GM19467 (cell line): ENCODE measurements around the gene WDR7.

ENCODE experiments used
- ATAC-seq: cut with Tn5 transposase; IDR thresholded peaks from one replicate; pipeline ENCODE4 v1.9.1; 2021; ENCODE audit warnings: mild to moderate bottlenecking, moderate library complexity; ENCODE audit not compliant: unreplicated experiment

Gene WDR7

DNA sequence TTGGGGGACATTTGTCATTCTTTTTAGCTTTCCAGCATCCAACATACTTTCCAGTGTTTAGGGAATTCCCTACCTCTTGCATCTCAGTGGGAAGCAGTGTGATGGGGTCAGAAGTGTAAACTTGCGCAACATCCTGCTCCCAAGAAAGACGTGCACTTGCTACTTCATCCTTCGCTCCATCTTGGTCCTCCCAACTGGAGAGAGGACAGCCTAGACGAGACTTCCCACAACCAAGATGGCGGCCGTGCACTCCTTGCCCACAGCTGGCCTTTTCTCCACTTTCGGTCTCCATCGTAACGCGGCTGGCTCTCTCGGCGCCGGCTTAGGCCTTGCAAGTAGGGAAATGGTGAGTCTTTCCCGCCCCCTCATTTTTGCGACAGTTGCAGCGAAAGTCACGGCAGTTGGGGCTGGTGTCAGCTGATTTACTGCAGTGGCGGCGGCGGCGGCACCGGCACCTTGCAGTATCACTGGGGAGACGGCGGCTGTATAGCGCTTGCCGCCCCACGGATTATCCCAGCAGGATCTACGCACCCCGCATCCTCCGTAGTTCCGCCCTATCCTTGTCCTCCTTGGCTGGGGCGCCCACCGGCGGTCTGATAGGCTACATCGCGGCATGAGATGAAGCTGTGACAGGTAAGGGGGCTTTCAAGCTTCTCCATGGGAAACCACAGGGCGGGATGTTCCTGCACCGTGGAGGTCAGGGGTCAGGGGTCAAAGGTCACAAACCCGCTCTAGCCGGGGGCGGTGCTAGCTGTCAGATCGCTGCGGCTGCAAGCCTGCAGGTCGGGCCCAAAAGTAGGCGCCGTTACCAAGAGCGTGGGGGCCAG lies at the start of gene WDR7:
Gene WDR7 (plus strand): TSS at position 416 of the 827 bp plus-strand sequence. CDS start 21,157 bp downstream, outside the sequence.
- ATAC-seq = peak; percentile 96

DNA sequence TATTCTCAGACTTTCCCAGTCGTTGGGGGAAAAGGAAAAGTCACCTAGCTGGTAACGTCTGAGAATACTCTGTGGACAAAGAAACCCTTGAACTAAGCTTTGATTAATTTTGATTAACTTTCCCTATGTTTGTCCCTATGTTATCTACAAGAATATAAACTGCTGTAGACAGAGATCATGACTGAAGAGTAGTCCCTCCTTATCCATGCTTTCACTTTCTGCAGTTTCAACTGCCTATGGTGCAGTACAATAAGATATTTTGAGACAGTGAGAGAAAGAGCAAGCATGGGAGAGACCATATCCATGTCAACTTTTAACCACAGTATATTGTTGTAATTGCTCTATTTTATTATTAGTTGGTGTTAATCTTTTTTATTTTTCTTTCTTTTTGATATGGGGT lies 44.5 kb upstream of the WDR7 start:
- ATAC-seq = no peak

DNA sequence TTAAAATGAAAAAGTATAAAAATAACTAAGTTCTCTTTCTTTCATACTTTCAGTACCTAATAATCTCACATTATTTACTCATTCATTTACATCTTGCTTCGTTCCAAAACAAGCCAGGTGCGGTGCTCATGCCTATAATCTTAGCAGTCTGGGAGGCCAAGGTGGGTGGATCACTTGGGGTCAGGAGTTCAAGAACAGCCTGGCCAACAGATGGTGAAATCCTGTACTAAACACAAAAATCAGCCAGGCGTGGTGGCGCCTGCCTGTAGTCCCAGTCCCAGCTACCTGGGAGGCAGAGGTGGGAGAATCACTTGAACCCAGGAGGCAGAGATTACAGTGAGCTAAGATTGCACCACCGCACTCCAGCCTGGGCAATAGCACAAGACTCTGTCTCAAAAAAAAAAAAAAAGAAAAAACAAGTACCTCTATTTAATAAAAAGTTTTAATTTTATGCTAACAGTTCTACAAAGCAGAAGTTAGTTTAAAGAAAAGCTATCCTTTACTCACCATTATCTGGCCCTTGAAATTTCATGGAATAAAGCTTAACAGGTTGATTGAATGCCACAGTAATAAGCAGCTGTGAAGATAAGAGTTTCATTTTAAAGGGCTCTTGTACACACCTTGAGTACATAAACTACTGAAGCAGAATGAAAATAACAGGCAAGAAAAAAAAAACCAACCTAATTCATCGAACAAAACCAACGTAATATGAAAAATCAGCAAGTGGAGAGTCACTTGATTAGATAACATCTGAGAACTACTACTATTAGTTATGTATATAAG lies 35.2 kb upstream of the WDR7 start:
- no peak for ATAC-seq

DNA sequence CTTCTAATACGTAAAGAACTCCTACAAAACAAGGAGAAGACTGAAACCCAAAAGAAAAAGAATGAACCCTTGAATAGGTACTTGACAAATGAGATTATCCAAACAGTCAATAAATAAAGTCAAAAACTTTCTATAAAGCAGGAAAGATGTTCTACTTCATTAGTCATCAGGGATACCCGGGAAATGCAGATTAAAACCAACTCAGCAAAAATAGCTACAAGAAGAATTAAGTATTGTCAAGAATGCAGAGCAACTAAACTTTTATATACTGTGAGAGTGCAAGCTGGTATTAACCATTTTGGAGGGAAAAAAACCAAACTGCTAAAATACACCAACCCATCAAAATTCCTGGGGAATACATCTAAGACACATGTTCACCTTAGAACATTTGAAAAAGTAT lies 23.2 kb upstream of the WDR7 start:
- ATAC-seq = no peak

DNA sequence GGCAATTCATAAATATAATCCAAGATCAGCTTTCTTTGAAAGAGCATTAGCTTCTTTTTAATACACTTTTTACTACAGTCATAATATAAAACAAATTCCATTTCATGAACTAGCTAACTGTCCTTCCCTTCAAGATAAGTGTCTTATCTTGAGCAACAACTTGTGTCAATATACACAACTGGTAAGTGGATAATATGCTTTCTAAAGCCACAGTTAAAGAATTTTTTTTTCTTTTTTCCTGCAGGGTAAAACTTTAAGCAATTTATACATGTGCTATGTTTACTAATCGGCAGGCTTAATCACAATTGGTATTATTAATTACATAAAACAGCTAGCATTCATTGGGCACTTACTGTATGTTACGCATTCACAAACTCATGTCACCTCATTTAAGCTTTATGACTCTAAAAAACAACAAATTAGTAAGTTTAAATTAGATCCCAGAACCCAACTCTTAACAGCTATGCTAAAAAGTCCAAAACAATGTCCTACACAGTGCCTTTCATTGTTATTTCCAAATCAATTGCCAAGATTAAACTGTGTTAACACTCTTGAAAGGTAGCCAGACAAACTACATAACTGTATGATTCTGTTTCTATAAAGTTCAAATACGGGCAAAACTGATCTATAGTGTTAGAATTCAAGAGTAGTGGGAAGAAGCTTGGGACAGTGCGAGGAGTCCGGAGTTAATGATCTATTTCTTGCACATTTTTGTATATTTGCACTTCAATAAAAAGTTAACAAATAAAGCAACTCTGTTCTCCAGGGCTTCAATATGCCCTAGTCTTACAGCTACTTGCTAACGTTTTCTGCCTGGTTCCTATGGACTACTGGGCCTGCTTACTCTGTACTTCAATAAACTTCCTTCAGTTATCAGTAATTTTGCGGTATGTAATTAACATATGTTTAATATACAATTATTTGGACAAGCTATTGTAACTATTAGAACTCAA lies 18.8 kb upstream of the WDR7 start:
- ATAC-seq = no peak

DNA sequence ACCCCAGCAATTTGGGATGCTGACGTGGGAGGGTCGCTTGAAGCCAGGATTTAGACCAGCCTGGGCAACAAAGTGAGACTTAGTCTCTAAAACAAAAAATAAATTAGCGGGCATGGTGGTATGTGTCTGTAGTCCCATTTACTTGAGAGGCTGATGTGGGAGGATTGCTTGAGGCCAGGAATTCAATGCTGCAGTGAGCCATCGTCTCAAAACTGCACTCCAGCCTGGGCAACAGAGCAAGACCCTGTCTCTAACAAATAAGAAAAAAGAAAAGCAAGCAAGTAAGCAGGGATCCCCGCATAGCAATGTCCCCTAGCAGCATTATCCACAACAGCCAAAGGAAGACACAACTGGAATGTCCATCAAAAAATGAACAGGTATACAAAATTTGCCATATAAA lies 16.2 kb upstream of the WDR7 start:
- no peak for ATAC-seq

DNA sequence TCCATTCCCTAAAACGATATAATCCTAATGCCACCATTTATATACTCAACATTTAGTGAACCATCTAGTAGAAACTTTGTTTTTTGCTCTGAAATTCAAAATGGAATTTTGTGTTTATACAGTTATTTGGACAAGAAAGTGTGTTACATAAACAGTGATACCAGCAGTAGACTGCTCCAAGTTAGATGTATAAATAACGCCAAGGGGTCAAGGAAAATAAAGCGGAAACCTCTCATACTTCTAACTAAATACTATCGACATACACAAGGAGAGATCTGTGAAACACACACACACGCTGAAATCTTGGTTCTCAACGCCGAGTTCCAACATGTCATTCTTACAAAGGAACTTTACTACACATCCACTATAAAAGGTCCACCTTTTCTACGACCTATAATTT lies 14.0 kb upstream of the WDR7 start:
- no peak for ATAC-seq

DNA sequence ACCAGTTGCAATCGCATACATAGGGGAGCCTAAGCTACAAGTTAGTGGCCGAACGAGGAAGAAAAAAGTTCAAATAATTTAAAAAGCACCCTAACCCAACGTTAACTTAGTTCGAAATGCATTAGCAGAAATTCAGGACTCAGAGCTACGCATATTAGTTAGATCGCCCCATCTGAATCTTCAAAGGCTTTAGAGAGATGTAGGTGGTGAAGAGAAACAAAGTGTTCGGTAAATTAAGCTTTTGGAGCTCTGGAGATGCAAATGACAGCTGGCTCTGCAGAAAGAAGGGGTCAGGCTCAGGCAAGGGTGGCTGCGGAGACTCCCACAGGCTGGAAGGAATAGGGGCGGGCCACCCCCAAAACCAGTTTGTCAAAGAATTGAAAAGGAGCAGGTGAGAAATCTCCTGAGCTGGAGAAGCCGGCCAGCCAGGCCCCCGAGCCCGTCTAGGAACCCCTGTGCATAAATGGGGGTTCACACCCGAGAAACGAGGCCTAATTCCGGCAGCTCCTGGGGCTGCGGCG lies 13.4 kb upstream of the WDR7 start:
- peak; percentile 7 for ATAC-seq

DNA sequence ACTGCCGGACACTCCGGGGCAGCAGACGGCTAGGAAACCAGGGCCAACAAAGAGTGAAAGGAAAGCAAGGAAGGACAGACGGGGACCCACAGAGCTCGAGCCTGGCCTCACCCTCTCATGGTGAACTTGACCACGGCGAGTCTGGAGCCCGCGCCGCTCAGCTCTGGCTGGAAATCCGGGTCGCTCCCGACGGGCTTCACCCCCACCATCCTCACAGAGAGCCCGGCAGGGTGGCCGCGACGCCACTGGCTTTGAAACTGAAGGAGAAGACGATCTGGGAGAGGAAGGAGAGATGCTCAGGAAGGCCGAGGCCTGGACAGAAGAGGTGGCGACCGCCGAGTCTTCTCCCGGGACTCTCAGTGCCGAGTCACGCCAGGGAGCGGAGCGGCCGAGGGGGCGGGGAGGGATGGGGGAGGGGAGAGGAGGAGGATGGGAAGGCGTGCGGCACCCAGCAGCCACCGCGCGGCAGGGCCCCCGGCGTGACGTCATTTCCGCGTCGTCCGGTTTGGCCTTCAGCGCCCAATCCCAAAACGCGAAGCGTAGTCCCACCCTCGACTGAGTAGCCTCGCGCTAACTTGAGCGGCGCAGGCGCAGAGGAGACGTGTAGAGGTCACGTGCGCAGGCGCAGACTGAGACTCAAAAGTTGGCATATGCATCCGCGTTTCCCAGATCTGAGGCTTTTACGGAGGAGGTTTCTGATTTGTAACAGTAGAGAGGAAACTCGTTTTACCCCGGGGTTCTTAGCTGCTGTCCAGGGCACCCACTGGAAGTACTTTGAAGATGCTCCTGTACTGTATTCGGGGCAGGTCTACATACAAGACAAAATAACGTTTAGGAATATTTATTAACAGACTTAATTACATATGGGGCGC lies 12.7 kb upstream of the WDR7 start, which contains the start of gene TXNL1:
Gene TXNL1 (minus strand): TSS at position 361 of the 872 bp plus-strand sequence. CDS start 152 bp downstream, at position 209.
- peak; percentile 92 for ATAC-seq

DNA sequence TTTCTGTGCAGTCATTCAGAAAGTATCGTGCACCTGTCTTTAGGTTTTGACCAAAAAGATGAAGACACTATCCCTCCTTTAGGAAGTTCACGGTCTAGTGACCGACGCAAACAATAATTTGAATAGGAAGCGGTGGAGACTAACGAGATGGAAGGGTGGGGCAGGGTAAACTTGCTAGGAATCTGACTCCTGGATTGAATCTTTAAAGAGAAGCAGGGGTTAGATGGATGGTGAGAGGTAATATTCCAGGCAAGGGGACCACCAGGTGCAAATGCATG lies 12.1 kb upstream of the WDR7 start:
- peak; percentile 11 for ATAC-seq

DNA sequence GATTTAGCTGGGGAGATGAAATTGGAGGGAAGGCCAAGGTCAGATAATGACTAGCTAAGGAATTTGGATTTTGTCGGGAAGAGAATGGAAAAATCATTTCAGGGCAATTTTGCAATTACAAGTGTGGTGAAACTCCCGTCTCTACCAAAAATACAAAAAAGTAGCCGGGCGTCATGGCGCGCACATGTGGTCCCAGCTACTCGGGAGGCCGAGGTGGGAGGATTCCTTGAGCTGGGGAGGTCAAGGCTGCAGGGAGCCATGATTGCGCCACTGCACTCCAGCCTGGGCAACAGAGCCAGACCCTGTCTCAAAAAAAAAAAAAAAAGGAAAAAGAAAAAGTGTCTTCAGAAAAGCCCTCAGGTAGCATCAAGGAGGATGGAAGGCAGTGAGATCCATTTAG lies 11.6 kb upstream of the WDR7 start:
- no peak for ATAC-seq

DNA sequence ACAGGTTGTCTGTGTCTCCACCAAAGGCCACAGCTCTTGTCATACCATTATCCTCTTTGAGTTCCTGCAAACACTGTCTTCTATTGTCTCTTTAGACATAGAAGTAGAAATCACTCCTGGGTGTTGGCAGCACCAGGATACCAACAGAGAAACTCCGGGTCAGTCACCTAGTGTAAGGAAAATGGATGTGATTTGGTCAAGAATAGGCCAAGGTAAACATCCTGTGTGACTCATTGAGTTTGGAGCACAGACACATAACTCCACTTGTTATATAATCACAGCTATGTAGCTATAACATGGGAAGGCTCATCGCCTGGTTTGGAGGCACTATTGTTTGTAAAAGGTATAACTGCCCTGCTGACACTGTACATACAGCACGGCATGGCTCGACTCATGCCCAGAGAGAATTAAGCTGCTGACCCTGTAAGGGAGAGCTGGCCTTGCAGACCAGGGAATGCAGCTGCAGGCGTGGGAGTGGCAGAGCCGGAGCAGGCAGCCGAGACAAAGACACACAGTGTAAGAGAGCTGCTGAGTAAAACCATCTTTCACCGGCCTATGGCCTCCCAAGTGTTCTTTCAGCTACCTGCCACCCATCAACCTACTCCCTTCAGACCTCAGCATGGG lies 9.3 kb upstream of the WDR7 start:
- ATAC-seq = no peak

DNA sequence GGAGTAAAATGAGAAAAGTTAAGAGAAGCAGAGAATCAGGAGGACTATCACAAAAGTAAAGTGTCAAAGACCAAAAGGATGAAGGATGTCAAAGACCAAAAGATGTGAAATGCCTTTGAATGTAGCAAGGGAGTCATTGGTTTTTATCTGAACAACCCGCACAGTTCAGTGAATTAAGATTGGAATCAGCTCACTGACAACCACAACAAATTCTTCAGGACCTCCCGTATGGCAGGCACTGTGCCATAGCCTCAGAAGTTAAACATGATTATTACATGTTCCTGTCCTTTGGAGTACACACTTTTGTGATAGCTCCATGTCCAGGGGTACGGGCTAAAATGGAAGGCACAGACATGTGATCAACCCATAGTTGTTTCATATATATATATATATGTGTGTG lies 7.8 kb upstream of the WDR7 start:
- ATAC-seq = no peak

DNA sequence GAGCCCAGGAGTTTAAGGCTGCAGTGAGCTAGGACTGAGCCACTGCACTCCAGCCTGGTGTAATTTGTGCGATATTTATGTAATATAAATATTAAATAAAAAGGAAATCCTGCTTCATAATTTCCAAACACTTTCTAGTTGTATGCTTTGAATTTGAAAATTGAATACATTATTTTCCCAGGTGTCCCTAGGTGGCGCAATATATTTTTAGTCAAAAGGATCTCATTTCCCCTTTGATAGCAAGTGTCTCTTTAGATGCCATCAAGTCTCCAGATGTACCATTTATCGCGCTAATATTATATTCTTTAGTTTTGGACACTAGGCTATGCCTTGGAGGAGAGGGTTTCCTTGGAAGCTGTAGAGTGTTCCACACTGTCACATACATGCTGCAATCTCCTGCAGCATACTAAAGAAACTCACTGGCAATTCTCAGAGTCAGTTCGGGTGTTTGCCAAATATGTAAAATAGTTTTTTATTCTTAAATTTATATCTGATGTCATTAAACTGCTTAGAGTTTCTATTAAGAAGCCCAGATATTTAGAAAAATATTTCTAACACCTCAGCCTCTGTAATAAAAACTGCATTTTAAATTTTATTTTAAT lies 5.6 kb upstream of the WDR7 start:
- no peak for ATAC-seq

DNA sequence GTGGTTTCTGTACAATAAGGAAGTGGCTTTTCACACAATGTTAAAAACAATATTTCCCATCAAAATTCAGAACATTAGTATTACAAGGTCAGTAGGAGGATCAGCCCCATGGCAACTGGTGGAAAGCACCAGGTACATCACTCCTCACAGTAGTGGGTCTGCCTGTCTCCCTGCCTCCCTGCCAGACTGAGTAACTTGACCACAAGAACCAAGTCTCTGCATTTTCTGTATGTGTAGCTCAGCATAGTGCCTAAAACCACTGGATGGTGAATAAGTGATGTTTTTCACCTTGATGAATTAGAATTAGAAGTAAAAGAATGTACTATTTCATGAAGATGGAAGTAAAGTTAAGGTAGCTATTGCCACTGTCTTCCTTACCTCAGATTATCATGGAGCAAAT lies 4.1 kb upstream of the WDR7 start:
- ATAC-seq = no peak

DNA sequence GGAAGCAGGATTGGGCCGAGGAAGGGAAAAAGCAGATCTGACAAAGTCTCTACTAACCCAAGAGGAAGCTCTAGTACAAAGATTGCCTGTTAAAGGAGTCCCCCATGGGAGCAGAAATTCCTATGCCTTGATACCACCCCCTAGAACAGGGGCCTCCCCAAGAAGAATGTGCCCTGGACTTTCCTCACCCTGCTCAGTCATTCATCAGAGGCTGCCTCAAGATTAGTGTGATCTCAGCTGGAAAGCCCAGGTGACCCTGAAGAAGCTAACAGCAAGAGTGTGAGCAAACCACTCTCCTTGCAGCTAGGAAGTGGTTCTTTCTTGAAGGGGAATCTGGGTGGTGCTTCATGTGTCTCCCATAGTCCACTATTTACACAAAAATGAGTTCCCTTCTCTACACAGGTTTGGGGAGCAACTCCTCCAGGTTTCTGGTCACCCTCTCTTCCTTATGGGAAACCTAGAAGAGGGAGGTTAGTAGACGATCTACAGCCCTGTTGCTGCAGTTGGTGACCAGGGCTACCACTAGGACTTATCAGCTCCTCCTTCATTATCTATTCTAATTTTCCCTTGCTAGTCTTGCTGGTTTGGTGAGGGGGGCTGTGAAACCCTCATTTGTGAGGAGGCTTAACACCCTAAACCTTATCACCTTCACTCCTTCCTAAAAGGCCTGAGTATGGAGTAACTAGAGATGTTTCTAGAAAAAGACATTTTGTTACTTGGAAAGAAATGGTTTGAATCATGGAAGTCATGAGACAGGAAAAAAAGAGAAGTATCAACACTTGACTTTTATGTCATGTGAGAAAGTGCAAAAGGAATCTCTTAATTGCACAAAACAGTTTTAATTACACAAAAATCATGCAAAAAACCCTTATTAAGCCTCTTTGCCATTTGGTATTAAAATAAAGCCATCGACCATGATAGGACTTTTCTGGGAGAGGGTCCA lies 2.9 kb upstream of the WDR7 start:
- ATAC-seq = no peak

DNA sequence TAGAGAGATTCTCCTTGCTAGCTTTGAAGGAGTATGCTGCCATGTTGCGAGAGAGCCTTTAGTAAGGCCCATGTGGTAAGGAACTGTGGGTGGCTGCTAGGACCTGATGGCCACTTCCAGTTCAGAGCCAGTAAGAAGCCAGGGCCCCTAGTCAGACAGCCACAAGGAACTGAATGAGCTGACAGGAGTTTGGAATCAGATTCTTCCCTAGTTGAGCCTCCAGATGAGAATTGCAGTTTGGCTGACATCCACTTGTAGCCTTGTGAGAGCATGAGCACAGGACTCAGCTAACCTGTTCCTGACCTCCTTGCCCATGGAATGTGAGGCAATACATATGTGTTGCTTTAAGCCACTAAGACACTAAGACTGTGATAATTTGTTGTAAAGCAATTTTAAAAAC lies 1.2 kb upstream of the WDR7 start:
- no peak for ATAC-seq

DNA sequence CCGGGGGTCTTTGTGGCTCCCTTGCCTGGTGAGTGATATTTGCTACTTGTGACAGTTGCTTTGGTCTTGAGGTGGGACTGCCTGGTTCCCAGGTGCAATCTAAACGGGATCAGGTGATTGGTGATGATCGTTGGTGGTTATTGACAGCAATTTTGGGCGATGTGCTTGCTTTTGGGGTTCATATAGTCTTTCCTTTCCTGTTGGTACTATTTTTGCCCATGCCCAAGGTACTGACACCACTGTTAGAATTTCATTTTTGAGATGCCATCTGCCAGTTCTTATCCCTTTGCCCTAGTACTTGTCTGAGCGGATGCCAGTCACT lies 573 bp downstream of the WDR7 start:
- ATAC-seq = no peak
